ENCODE measurements around the gene EXOC3. TPM values are rescaled to one million over a fixed set of nuclear protein-coding genes. Genes with fewer than 3 reads are reported as not detected.

The EXOC3 gene
- total RNA-seq, 1 experiment from 2014 or later: 60.1 TPM

DNA sequence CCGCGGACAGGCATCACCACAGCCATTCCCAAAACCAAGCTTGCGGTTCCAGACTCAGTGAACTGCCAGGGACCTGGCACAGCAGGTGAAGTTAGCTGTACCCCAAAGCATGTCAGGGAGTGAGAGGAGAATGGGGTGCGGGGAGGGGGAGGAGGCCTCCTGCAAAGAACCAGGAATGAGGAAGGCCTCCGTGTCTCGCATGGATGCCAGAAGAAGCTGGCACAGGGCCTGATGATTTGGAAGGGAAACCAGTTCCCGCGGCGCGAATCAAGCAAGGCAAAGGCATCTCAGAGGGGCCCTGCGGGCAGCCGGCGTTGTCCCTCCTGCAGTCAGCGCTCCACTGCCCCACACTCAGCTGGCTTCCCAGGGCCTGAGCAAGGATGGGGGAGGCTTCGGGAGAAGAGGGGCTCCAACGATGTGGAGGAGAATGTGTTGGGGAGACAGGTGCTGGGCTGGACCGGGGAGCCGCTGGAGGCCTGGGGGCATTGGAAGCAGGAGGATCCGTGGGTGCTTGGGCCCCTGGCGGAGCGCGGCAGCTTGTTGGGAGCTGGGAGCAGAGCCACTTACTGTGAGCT lies 66.7 kb downstream of the EXOC3 start:
- Mint-ChIP-seq H3K27ac (no peak overlapping the region), H3K27me3 (ENCODE audit: low read depth) (peaks cover 44% of the 10 kb centered on the region), H3K4me3 (no peak overlapping the region), H3K4me1 (peaks cover 2% of the 10 kb centered on the region; the same call in 1 of the 2 replicates), H3K36me3 (no peaks in the 10 kb centered on the region), H3K9me3 (no peaks in the 10 kb centered on the region)
- ChIA-PET CTCF (no interaction called here), POLR2A (interaction anchor here (0.6 kb wide), 1 partner anchor 323 kb away, joined by 3 read pairs; no protein-coding TSS in a partner anchor)
- DNase-seq (ENCODE audit: low spot score) (no peak), ATAC-seq (no peak)
- TF ChIP-seq JAZF1 (CRISPR knock-in tag; IDR thresholded peaks at IDR 0.05) (no peak), NR1H2 (CRISPR knock-in tag; IDR thresholded peaks at IDR 0.05) (no peak), SMAD4 (CRISPR knock-in tag; IDR thresholded peaks at IDR 0.05) (no peak), TP53 (CRISPR knock-in tag; IDR thresholded peaks at IDR 0.05) (no peak), TEAD4 (CRISPR knock-in tag; IDR thresholded peaks at IDR 0.05) (no peak), IRF2 (CRISPR knock-in tag; IDR thresholded peaks at IDR 0.05; ENCODE audit: borderline replicate concordance, low read depth) (no peak), ESRRA (CRISPR knock-in tag; IDR thresholded peaks at IDR 0.05; ENCODE audit: borderline replicate concordance) (no peak), CDX4 (CRISPR knock-in tag; IDR thresholded peaks at IDR 0.05; ENCODE audit: borderline replicate concordance) (no peak), ATF6 (CRISPR knock-in tag; IDR thresholded peaks at IDR 0.05) (no peak), STAT6 (CRISPR knock-in tag; conservative IDR thresholded peaks at IDR 0.05; ENCODE audit: low read depth) (no peak), JUN (CRISPR knock-in tag; IDR thresholded peaks at IDR 0.05) (no peak), GTF2I (CRISPR knock-in tag; conservative IDR thresholded peaks at IDR 0.05) (no peak), FOXP1 (CRISPR knock-in tag; IDR thresholded peaks at IDR 0.05; ENCODE audit: borderline replicate concordance) (no peak), ATF1 (CRISPR knock-in tag; IDR thresholded peaks at IDR 0.05) (no peak), CBFB (CRISPR knock-in tag; IDR thresholded peaks at IDR 0.05; ENCODE audit: low read depth) (no peak)
- TF ChIP-seq, protein P1, sequence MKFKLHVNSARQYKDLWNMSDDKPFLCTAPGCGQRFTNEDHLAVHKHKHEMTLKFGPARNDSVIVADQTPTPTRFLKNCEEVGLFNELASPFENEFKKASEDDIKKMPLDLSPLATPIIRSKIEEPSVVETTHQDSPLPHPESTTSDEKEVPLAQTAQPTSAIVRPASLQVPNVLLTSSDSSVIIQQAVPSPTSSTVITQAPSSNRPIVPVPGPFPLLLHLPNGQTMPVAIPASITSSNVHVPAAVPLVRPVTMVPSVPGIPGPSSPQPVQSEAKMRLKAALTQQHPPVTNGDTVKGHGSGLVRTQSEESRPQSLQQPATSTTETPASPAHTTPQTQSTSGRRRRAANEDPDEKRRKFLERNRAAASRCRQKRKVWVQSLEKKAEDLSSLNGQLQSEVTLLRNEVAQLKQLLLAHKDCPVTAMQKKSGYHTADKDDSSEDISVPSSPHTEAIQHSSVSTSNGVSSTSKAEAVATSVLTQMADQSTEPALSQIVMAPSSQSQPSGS (CRISPR knock-in tag; IDR thresholded peaks at IDR 0.05; ENCODE audit: borderline replicate concordance, low read depth): no peak
- TF ChIP-seq, protein P2, sequence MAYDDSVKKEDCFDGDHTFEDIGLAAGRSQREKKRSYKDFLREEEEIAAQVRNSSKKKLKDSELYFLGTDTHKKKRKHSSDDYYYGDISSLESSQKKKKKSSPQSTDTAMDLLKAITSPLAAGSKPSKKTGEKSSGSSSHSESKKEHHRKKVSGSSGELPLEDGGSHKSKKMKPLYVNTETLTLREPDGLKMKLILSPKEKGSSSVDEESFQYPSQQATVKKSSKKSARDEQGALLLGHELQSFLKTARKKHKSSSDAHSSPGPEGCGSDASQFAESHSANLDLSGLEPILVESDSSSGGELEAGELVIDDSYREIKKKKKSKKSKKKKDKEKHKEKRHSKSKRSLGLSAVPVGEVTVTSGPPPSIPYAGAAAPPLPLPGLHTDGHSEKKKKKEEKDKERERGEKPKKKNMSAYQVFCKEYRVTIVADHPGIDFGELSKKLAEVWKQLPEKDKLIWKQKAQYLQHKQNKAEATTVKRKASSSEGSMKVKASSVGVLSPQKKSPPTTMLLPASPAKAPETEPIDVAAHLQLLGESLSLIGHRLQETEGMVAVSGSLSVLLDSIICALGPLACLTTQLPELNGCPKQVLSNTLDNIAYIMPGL (CRISPR knock-in tag; IDR thresholded peaks at IDR 0.05): no peak
- TF ChIP-seq, protein P3, sequence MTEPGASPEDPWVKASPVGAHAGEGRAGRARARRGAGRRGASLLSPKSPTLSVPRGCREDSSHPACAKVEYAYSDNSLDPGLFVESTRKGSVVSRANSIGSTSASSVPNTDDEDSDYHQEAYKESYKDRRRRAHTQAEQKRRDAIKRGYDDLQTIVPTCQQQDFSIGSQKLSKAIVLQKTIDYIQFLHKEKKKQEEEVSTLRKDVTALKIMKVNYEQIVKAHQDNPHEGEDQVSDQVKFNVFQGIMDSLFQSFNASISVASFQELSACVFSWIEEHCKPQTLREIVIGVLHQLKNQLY (CRISPR knock-in tag; IDR thresholded peaks at IDR 0.05): no peak
- TF ChIP-seq, protein P4, sequence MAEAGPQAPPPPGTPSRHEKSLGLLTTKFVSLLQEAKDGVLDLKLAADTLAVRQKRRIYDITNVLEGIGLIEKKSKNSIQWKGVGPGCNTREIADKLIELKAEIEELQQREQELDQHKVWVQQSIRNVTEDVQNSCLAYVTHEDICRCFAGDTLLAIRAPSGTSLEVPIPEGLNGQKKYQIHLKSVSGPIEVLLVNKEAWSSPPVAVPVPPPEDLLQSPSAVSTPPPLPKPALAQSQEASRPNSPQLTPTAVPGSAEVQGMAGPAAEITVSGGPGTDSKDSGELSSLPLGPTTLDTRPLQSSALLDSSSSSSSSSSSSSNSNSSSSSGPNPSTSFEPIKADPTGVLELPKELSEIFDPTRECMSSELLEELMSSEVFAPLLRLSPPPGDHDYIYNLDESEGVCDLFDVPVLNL (CRISPR knock-in tag; IDR thresholded peaks at IDR 0.05; ENCODE audit: borderline replicate concordance, low read depth): no peak

All from WTC11 (cell line).